GM19395 (cell line): Measurements from ENCODE around the gene WDR90.
"Not testable (repeated sequence)": the region's sequence is repeated elsewhere in the genome, so short reads cannot be mapped to it uniquely, and the experiment has no call there.

ENCODE experiments used
- ATAC-seq: cut with Tn5 transposase; IDR thresholded peaks from one replicate; pipeline ENCODE4 v1.9.1; 2021; ENCODE audit warnings: mild to moderate bottlenecking, moderate library complexity; ENCODE audit not compliant: unreplicated experiment

Gene WDR90

DNA sequence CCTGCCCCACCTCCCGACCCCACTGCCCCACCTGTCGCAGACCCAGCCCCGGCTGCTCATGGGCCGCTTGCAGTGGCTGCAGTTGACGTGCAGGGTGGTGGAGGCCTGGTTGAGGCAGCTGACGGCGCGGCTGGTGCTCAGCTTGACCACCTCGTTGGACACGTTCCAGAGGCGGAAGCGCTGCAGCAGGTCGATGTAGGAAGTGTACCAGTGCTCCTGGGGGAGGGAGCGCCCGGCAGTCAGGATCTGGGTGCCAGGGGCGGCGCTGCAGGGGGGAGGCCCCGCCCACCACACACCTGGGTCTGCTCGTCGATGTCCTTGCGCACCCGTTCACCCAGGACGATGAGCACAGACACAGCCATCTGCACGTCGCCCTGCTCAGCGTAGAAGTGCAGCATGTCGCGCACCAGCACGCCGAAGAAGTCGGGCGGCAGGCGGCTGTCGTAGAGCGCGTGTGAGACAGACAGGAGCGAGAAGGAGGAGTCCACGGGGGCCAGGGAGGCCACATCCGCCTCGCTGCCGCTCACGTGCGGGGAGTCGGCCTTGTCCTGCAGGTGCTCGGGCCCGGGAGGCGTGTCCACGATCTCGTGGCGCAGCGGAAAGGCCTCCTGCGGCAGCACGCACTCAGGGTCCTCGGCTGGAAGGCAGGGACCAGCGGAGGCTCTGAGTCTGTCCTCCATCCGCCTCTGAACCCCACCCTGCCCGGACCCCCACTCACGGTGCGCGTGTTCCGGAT lies 36.0 kb downstream of the WDR90 start:
- no peak for ATAC-seq

DNA sequence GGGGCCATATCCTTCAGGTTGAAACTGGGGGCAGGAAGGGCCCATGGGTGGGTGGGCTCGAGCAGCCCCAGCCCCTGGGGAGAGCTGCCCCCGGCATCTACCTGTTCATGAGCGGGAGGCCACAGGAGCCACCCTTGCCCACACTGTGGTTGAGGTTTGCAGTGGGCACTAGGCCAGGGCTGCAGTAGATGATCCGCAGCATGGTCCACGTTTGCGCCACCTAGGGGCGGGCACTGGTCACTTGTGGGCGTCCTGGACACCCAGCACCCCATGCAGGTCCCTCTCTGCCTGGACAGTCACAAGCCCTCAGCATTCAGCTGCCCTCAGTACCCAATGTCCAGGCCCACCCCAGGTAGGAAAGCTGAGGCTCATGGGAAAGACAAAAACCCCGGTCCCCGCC lies 36.8 kb downstream of the WDR90 start:
- ATAC-seq = no peak

DNA sequence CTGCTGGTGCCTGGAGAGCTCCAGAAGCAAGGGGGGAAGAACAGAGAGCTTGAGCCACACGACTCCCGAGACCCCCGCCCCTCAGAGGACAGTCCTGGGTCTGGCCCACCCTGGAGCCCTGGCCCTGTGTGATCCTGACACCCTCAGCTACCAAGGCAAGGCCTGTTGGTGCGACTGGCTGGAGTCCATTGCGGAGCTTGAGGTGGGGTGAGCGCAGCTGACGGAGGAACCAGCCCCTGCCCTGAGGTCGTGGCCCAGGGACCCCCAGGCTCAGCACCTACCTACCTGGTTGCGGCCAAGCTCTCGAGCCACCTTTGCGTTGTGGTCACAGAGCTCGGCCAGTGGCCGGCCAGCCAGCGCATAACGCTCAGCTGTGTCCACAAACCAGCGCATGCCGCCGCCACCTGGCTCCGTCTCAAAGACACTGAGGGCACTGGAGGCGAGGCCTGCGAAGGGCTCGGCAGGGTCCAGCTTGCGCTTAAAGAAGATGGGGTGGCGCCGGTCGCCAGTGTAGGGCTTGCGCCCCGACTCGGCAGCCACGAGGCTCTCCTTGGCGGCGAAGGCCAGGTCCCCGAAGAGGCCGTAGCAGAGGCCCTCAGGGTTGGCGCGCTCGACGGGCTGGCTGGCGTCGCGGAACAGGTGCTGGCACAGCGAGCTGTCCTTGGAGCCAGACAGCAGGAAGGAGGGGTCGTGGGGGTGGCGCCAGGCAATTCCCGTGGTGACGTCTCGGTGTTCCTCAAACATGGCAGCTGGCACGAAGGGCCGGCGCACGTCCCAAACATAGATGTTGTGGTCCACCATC lies 37.5 kb downstream of the WDR90 start:
- no peak for ATAC-seq

DNA sequence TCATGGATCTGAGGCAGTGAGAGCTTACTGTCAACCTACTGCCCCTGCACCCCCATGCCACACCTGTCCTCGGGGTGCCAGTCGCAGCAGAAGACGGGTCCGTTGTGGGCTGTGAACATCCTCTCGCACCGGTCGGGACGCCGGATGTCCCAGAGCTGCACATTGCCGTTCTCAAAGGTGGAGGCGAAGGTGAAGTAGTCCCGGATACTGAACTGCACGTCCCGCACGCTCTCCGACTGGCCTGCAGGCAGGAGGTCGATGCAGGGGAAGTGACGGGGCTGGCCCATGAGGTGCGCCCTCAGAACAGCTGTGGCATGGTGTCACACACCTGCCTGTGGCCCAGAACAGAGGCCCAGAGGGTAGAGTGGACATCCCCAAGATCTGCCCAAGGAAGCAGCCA lies 38.3 kb downstream of the WDR90 start:
- no peak for ATAC-seq

DNA sequence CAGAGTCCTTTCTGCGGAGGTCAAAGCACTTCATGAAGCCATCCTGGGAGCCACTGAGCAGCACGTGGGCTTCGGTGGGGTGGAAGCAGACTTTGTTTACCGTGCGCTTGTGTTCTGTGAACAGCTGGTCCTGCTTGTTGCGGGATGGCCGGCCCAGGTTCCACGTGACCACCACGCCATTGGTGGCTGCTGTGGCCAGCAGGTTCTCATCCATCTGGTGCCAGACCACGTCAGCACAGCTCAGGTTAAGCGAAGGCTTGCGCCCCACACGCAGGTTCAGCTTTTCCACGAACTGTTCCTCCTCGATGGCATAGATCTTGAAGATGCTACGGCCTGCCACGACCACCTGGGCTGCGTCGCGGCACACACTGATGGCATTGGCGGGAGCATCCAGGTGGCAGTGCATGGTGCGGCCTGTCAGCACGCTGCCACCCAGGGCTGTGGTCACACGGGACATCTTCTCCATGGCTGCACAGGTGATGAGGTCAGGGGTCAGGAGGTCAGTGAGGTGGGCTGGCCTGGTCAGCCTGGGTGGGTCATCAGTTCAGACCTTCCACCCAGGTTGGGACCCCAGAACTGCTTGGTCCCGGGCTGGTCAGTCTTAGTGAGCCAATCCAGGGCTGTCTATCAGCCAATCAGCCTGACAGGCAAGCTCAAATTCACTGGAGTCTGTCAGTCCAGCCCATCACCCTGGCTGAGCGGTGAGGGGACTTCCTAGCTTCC lies 40.2 kb downstream of the WDR90 start:
- ATAC-seq = no peak

DNA sequence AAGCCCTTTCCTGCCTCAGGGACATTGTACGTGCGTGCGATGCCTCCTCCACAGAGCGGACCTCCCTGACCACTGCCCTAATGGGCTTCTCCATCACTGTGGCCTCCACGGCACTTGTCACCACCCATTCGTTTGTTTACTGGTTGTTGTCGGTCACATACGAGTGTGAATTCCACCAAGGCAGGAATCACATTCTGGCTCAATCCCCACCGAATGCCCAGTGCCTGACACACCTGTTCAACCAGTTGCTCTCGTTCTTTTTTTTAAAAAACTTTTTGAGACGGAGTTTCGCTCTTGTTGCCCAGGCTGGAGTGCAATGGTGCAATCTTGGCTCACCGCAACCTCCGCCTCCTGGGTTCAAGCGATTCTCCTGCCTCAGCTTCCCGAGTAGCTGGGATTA lies 42.1 kb downstream of the WDR90 start:
- not testable (repeated sequence) for ATAC-seq

DNA sequence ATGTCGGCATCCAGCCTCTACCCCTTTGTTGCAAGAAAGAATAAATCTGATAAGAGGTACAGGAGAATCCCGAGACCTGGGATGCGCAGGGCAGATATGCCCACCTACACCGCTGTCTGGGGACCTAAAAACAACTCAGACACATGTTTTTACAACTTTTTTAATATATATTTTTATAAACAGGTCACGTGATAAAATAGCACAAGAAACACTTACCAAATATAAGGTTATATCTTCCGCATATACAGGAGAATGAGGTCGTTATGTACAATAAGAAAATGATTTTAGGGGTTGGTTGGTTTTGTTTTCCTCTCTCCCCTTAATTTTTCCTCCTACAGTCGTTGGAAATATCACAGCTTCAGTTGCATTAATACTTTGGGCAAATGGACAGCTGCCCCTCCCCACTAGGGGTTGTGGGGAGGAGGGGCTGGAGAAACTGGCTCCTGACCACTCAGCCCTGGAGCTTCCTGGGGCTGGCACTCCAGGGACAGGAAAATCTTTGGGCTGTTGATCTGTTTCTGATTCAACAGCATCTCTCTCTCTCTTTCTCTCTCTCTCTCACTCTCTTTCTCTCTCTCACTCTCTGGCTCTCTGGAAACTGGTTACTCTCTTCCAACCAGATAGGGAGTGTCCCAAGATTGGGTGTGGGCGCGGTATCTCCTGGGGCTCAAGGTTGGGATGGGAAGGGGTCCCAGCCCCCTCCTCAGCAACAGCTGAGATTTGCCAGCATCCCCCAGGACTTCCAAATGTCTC lies 43.4 kb downstream of the WDR90 start:
- no peak for ATAC-seq

DNA sequence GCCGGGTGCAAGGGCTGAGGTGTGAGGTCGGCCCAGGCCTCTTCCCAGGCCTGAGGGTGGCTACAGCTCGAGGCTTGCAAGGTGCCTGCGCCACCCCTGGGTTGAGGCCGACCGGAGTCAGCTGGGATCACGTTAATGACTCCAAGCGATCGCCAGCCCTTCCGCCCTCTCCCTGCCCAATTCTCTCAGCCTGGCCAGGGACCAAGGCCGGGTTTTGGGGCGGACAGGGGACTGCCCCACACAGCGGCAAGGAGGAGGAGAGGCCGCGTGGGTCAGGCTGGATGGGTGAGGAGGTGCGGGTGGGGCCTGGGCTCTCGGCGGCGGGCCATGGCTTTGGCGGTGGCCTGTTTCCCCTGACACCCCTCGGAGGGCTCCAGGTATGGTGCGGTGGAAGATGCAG lies 44.2 kb downstream of the WDR90 start:
- no peak for ATAC-seq

DNA sequence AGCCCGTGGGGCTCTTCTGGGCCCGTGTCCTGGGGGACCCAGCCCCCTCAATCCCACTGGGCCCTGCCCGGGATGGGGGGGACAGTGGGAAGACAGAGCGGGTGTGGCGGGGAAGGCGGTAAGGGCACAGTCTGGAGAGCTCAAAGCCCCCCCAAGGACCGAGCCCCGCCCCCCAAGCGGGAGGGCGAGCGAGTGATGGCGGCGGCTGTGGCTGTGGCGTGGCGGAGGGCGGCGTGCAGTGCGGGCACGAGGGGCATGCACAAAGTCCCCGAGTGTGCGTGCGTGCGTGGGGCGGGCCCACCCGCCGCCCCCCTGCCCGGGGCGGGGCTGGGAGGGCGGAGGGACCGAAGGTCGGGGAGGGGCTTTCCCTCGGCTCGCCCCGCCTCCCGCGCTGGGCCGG lies 44.6 kb downstream of the WDR90 start:
- no peak for ATAC-seq

DNA sequence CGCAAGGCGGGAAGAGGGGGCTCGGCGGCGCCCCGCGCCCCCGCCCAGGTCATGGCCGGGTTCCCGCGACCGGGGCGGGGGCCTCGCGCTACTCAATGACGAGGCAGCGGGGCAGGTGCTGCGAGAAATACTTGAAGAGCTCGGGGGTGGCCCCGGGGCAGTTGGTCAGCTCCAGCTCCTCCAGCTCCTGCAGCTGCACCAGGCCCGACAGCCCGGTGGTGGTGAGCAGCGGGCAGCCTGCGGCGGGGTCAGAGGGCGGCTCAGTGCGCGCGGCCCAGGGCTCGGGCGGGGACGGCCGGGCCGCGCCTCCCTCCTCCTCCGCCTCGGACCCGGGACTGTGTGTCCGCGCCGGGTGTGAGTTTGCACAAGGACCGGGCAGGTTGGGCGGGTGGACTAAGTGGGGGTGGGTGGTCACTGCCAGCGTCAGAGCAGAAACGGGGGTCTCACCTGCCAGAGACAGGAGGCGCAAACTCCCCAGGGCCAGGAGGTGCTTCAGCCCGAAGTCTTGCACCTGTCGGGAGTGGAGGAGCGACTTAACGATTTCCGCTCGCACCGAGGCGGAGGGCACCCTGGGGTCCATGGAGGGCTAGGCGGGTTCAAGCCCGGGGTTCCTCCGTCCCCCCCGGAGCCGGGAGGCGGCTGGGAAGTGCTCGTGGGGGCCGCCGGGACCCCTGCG lies 45.2 kb downstream of the WDR90 start:
- ATAC-seq = no peak

DNA sequence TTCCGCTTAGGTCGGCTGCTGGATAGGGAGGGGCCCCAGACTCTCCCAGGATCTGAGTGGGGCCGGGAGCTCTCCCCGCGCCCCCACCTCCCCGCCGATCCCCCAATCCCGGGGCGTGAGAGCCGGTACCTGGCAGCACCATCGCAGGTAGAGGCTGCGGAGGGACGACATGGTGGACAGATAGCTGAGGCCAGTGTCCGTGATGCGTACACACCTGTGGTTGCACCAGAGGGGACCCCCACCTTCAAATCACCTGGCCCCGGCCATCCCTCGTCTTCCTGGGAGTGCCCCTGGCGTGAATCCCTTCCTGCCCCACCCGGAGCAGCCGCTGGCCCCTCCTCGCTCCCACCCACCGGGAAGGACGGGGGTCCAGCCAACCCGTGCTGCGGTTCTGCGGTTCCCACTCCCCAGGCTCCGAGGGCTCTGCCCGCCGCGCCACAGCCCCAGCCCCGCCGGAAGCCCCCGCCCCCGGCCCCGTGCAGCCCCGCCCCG lies 45.7 kb downstream of the WDR90 start:
- no peak for ATAC-seq

DNA sequence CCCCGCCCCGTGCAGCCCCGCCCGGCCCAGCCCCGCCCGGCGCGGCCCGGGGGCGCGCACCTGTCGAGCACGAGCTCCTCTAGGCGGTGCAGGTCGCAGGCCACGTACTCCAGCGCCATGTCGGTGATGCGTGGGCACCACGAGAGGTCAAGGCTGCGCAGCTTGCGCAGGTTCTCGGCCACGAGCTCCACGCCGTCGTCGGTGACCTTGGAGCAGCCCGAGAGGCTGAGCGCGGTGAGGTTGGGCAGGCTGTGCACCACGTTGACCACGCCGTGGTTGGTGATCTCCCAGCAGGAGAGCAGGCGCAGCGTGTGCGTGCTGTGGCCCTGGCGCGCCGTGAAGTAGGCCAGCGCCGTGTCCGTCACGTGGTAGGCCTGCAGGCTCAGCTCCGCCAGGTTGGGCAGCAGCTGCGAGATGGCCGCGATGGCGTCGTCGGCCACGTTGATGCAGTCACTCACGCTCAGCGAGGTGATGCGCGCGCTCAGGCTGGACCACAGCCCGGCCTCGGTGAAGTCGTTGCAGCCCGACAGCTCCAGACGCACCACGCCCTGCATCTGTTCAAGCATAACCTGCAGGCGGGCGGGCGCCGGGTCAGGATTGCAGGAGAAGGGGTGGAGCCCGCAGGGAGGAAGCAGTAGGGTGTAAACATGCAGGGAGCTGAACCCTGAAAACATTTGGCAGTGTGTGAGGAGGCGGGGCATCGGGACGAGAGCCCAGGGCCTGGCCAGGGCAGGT lies 46.4 kb downstream of the WDR90 start:
- no peak for ATAC-seq

DNA sequence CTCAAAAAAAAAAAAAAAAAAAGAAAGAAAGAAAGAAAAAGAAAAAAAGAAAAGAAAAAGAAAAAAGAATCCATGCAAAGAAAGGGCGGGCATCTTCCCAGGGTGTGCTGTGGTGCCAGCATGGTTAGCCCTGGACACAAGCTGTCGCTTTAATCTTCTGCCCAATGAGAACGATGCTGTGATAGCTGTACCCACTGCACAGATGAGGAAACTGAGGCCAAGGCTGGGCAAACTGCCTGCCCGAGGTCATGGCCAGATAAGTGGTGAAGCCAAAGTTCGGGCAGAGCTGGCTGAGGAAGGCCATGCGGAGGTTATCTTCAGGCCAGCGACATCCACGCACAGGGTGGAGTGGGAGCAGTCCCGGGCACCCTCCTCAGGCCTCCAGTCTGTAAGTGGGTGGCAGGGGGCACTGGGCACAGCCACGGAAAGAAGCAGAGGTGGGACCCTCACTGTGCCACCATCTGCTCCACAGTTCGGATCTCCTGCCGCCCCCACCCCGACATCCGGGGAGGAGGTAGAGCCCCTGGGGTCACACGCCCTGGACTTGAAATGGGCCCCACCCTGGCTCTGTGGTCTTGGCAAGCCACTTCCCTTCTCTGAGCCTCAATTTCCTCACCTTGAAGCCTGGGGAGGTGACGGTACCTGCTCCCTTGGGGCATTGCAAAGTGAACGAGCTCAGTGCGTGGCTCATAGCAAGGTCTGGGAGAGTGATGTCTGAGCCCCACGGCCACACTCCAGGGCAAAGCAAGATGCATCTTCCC lies 49.9 kb downstream of the WDR90 start:
- ATAC-seq = no peak

DNA sequence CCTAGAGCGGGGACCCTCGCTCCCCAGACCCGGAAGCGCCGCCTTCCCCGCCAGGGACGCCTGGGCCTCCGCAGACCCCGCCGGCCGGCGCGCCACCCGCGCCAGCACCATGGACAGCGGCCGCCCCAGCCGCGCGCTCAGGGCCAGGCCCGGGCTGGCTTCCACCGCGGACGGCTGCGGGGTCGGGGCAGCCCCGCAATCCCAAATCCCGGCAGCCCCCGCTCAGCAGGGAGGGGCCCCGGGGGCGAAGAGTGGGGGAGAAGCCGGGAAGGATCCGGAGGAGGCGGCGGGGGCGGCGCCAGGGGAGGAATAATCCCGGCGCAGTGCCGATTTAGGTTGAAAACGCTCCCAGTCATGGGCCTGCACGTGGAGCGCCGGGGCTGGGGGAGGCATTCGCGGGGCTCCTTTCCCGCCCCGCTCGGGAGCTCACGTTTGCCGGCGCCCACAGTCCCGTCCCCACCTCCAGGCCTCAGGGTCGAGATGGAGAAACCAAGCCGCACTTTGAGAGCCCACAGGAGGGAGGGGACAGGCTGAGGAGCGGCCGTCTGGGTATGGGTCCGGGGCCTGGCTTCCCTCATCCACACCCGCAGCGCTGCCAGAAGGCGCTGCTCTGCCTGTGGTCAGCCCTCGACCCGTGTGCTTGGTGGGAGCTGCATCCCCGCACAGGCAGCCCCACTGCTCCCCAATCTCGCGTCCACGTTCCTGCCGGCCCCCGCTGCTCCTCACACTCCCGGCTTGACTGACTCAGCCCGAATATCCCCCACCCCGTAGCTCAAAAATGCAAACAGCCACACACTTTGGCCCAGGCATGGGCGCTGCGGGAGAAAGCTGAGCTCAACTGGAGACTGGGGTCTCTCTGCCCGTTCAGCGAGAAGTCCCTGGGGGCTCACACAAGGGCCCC lies 51.8 kb downstream of the WDR90 start:
- no peak for ATAC-seq

DNA sequence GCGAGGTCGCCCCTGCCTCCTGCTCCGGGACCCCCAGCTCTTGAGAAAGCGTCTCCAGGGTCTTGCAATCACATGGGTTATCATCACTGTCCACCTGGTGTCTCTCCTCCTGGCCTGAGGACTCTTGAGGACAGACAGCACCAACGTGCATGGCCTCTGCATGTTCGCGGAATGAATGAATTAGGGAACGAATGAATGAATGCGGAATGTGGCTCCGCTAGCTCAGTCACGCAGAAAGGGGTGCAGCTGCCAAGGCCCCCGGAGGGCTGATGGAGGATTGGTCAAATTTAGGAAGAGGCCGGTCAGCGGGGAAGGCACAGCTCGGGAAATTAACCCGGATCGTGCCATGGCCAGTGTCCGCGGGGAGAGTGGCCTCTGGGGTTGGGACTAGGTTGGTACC lies 53.2 kb downstream of the WDR90 start:
- ATAC-seq = no peak

DNA sequence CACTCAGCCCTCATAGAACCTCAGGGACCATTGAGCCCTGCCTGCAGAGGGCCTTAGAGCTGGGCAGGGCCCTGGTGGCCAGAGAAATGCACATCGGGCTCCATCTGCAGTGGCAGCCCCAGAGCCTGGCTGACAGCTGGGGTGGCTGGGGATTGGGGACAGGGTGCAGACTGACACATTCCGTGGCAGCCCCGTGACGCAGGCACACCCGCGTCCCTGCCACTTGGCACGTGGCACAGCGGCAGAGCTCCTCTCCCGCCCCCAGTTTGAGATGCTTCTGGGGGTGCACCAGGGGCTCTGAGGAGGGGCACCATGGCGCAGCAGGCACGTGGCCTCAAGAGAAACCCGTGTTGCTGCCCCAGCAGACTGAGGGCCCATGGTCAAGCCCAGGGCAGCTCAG lies 54.2 kb downstream of the WDR90 start:
- no peak for ATAC-seq

DNA sequence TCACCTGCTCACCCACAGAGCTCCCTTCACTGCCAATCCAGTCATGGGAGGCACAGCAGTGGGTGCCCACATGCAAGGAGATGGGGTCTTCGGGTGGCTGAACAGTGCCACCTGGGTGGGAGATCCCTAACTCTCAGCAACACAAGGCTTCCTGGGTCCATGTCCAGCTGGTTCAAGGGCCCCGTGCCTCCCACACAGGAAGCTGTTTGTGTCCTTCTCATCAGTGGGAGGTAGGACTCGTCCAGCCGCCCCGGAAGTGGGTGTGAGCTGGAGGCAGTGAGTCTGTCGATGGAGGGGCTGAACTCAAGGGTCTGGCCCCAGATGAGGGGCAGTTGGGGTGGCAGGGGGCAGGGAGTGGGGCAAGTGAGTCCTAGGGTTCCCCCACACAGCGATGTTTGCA lies 54.9 kb downstream of the WDR90 start:
- ATAC-seq = no peak
